HT1080 (cell line): ENCODE data around the gene MED4. TPM values are rescaled to one million over a fixed set of nuclear protein-coding genes. Genes with fewer than 3 reads are reported as not detected.
"Not testable (repeated sequence)": the region's sequence is repeated elsewhere in the genome, so short reads cannot be mapped to it uniquely, and the experiment has no call there.

Experiments
- DNase-seq: peaks from one replicate; pipeline ENCODE4 v3.0.0-alpha.2; 2015; ENCODE audit warnings: low read depth
- total RNA-seq: library from RNA; depleted of rRNA; stranded (reverse); fragments of >200 nt; shearing (Covaris generic); gene quantifications from 2 replicates; pipeline ENCODE4 v1.2.3, GENCODE V29; 2014

MED4 gene
- total RNA-seq, 1 experiment from 2014 or later = 48.1 TPM

GRCh38 chr13:48096670-48097069 lies 1.8 kb upstream of the MED4 start:
- no peak for DNase-seq

- no peak for DNase-seq
Observed at GRCh38 chr13:48094404-48094780, 512 bp downstream of the MED4 start.

- DNase-seq = no peak
Observed at GRCh38 chr13:48093588-48093987, 1.3 kb downstream of the MED4 start.

- no peak for DNase-seq
Observed at GRCh38 chr13:48086272-48086671, 8.6 kb downstream of the MED4 start.

GRCh38 chr13:48081739-48082138 lies 13.2 kb downstream of the MED4 start:
- no peak for DNase-seq

GRCh38 chr13:48078251-48078656 lies 16.6 kb downstream of the MED4 start:
- DNase-seq = peak; percentile 32

GRCh38 chr13:48074006-48074405 lies 20.9 kb downstream of the MED4 start:
- no peak for DNase-seq

GRCh38 chr13:48072787-48073186 lies 22.1 kb downstream of the MED4 start:
- no peak for DNase-seq

GRCh38 chr13:48072304-48072703 lies 22.6 kb downstream of the MED4 start:
- DNase-seq = no peak

GRCh38 chr13:48070942-48071341 lies 24.0 kb downstream of the MED4 start:
- DNase-seq = no peak

GRCh38 chr13:48069573-48069972 lies 25.3 kb downstream of the MED4 start:
- DNase-seq = no peak

- no peak for DNase-seq
Observed at GRCh38 chr13:48068952-48069351, 26.0 kb downstream of the MED4 start.

GRCh38 chr13:48068036-48068435 lies 26.9 kb downstream of the MED4 start:
- peak; percentile 27 for DNase-seq

GRCh38 chr13:48066310-48066989 lies 28.5 kb downstream of the MED4 start:
- DNase-seq = peak; percentile 78

GRCh38 chr13:48059951-48060350 lies 35.0 kb downstream of the MED4 start:
- DNase-seq = not testable (repeated sequence)

GRCh38 chr13:48058536-48058935 lies 36.4 kb downstream of the MED4 start:
- DNase-seq = not testable (repeated sequence)

- no peak for DNase-seq
Observed at GRCh38 chr13:48055712-48056111, 39.2 kb downstream of the MED4 start.

GRCh38 chr13:48054601-48055000 lies 40.3 kb downstream of the MED4 start:
- DNase-seq = no peak

- DNase-seq = no peak
Observed at GRCh38 chr13:48050550-48050949, 44.4 kb downstream of the MED4 start.

- peak; percentile 46 for DNase-seq
Observed at GRCh38 chr13:48043789-48044503, 51.0 kb downstream of the MED4 start.

- DNase-seq = no peak
Observed at GRCh38 chr13:48042894-48043293, 52.0 kb downstream of the MED4 start.

GRCh38 chr13:48040896-48041295 lies 54.0 kb downstream of the MED4 start:
- DNase-seq = peak; percentile 10

GRCh38 chr13:48040049-48040448 lies 54.9 kb downstream of the MED4 start:
- no peak for DNase-seq
